Measurements from ENCODE around the gene ELFN2. TPM values are rescaled to one million over a fixed set of nuclear protein-coding genes. Genes with fewer than 3 reads are reported as not detected.

The ELFN2 gene
- total RNA-seq, 2 experiments from 2014 or later: 0.63 to 1.8 TPM

GRCh38 chr22:37343863-37344734, 83.2 kb downstream of the ELFN2 start:
- no peaks in the 10 kb centered on the region for H3K9me2 ChIP-seq (ENCODE audit: insufficient read depth, low read length)
- BruUV-seq (replicated peaks): no TSS peak
- no peaks in the 10 kb centered on the region for H3K79me2 ChIP-seq (ENCODE audit: insufficient read depth, low read depth, low read length)
- no peaks in the 10 kb centered on the region for H3K36me3 ChIP-seq (ENCODE audit: insufficient read depth, low read length)
- POLR2A ChIA-PET: no interaction called here
- no peaks in the 10 kb centered on the region for H3K9me3 ChIP-seq (ENCODE audit: low read length)
- H4K20me1 ChIP-seq (ENCODE audit: insufficient read depth, low read length): no peaks in the 10 kb centered on the region
- no peak for DNase-seq (ENCODE audit: low spot score)
- no peak overlapping the region for H3K27ac ChIP-seq (ENCODE audit: low read depth, low read length, poor library complexity, severe bottlenecking)
- no peak overlapping the region for H3K4me3 ChIP-seq (ENCODE audit: low read depth, low read length, poor library complexity, severe bottlenecking)
- no peaks in the 10 kb centered on the region for H3K4me1 ChIP-seq (ENCODE audit: insufficient read depth, low read length, poor library complexity, severe bottlenecking)
- CTCF ChIA-PET (ENCODE audit: unreplicated experiment): no interaction called here
- H3K4me2 ChIP-seq (ENCODE audit: low read length): no peak overlapping the region
- intact Hi-C loops (cut with micrococcal nuclease; ENCODE audit: unreplicated experiment): no loop called here
- no peak for TF ChIP-seq CTCF (conservative IDR thresholded peaks at IDR 0.05; ENCODE audit: low read length)
- no peak overlapping the region for H2AFZ ChIP-seq (ENCODE audit: low read length)

DNA sequence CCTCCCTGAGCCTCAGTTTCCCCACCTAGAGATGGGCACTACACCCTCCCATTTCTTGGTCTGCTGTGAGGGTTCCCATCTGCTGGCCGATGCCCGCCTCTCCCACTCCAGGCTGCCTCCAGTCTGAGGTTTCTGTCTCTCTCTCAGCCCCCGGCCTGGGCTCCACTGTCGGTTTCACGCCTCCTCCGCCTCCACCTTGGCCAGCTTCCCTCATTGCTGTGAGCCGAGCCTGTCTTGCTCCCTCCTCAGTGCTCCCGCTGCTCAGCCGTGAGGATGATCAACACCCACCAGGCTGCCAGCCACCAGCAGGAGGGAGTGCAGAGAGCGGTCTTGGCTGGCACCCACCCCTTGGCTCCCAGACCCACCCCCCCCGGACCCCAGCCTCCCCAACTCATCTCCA, 83.9 kb downstream of the ELFN2 start:
- no peaks in the 10 kb centered on the region for H3K79me2 ChIP-seq (ENCODE audit: insufficient read depth, low read depth, low read length)
- ChIA-PET POLR2A (interaction anchor here (0.6 kb wide), 1 partner anchor 216 kb away, joined by 4 read pairs; no protein-coding TSS in a partner anchor), CTCF (ENCODE audit: unreplicated experiment) (no interaction called here)
- intact Hi-C loops (cut with micrococcal nuclease; ENCODE audit: unreplicated experiment): no loop called here
- H3K4me2 ChIP-seq (ENCODE audit: low read length): no peak overlapping the region
- no peak overlapping the region for H3K4me3 ChIP-seq (ENCODE audit: low read depth, low read length, poor library complexity, severe bottlenecking)
- no peak for DNase-seq (ENCODE audit: low spot score)
- no TSS peak for BruUV-seq (replicated peaks)
- no peaks in the 10 kb centered on the region for H3K9me2 ChIP-seq (ENCODE audit: insufficient read depth, low read length)
- TF ChIP-seq CTCF (conservative IDR thresholded peaks at IDR 0.05; ENCODE audit: low read length): no peak
- no peak for TF ChIP-seq EZH2phosphoT487 (IDR thresholded peaks at IDR 0.05; ENCODE audit: borderline replicate concordance, low read depth, low read length)
- no peaks in the 10 kb centered on the region for H4K20me1 ChIP-seq (ENCODE audit: insufficient read depth, low read length)
- H3K4me1 ChIP-seq (ENCODE audit: insufficient read depth, low read length, poor library complexity, severe bottlenecking): no peaks in the 10 kb centered on the region
- H3K9me3 ChIP-seq (ENCODE audit: low read length): no peaks in the 10 kb centered on the region
- no peak overlapping the region for H3K27ac ChIP-seq (ENCODE audit: low read depth, low read length, poor library complexity, severe bottlenecking)
- H3K36me3 ChIP-seq (ENCODE audit: insufficient read depth, low read length): no peaks in the 10 kb centered on the region
- no peak overlapping the region for H2AFZ ChIP-seq (ENCODE audit: low read length)

GRCh38 chr22:37342065-37342464, 85.2 kb downstream of the ELFN2 start:
- no peaks in the 10 kb centered on the region for H3K79me2 ChIP-seq (ENCODE audit: insufficient read depth, low read depth, low read length)
- H3K4me2 ChIP-seq (ENCODE audit: low read length): no peak overlapping the region
- intact Hi-C loops (cut with micrococcal nuclease; ENCODE audit: unreplicated experiment): no loop called here
- H3K9me3 ChIP-seq (ENCODE audit: low read length): no peaks in the 10 kb centered on the region
- H3K9me2 ChIP-seq (ENCODE audit: insufficient read depth, low read length): no peaks in the 10 kb centered on the region
- no peaks in the 10 kb centered on the region for H3K36me3 ChIP-seq (ENCODE audit: insufficient read depth, low read length)
- no peak for DNase-seq (ENCODE audit: low spot score)
- no TSS peak for BruUV-seq (replicated peaks)
- POLR2A ChIA-PET: no interaction called here
- no peak overlapping the region for H2AFZ ChIP-seq (ENCODE audit: low read length)
- H3K27ac ChIP-seq (ENCODE audit: low read depth, low read length, poor library complexity, severe bottlenecking): no peak overlapping the region
- no peaks in the 10 kb centered on the region for H3K4me1 ChIP-seq (ENCODE audit: insufficient read depth, low read length, poor library complexity, severe bottlenecking)
- H3K4me3 ChIP-seq (ENCODE audit: low read depth, low read length, poor library complexity, severe bottlenecking): no peak overlapping the region
- CTCF ChIA-PET (ENCODE audit: unreplicated experiment): no interaction called here
- TF ChIP-seq CTCF (conservative IDR thresholded peaks at IDR 0.05; ENCODE audit: low read length): no peak
- no peak for TF ChIP-seq EZH2phosphoT487 (IDR thresholded peaks at IDR 0.05; ENCODE audit: borderline replicate concordance, low read depth, low read length)
- H4K20me1 ChIP-seq (ENCODE audit: insufficient read depth, low read length): no peaks in the 10 kb centered on the region

Measured in OCI-LY7 (cell line).